Measurements from ENCODE around the gene CHRNB4. TPM values are rescaled to one million over a fixed set of nuclear protein-coding genes. Genes with fewer than 3 reads are reported as not detected.
"Not testable (repeated sequence)": the region's sequence is repeated elsewhere in the genome, so short reads cannot be mapped to it uniquely, and the experiment has no call there.

CHRNB4 gene
- total RNA-seq = not detected in 2 replicates

GRCh38 chr15:78641102-78641748 lies at the start of gene CHRNB4:
Gene CHRNB4, minus strand, starts transcription at chr15:78641210. Its CDS starts 77 bp downstream, at chr15:78641133.
- no peak for DNase-seq (ENCODE audit: low read depth in 2 of 2)

GRCh38 chr15:78689626-78690025 lies 48.6 kb upstream of the CHRNB4 start:
- DNase-seq (ENCODE audit: low read depth in 2 of 2) = no peak

DNA sequence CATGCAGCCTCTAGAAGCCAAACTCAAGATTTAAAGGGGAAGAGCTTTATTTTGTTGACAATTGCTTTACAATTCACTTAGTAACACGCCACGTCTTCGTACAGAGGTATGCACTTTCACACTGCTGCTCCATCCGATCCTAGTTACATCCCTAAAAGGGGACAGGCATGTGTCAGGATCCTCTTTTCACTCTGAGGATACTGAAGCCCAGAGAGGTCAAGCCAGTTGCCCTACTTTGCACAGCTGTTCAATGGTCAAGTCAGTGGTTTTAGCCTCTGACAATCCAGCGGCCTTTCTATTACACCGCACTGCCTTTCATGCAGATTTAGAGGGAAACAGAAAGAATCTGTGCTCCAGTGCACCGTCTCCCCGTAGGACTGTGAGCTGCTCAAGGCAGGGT lies 44.9 kb upstream of the CHRNB4 start:
- no peak for DNase-seq (ENCODE audit: low read depth in 2 of 2)

GRCh38 chr15:78685159-78685921 lies 44.3 kb upstream of the CHRNB4 start:
- DNase-seq (ENCODE audit: low read depth in 2 of 2) = no peak

- peak in 1 of 2 donors; percentile 14 for DNase-seq (ENCODE audit: low read depth in 2 of 2)
These were observed 43.6 kb upstream of the CHRNB4 start for GRCh38 chr15:78684657-78685056.

DNA sequence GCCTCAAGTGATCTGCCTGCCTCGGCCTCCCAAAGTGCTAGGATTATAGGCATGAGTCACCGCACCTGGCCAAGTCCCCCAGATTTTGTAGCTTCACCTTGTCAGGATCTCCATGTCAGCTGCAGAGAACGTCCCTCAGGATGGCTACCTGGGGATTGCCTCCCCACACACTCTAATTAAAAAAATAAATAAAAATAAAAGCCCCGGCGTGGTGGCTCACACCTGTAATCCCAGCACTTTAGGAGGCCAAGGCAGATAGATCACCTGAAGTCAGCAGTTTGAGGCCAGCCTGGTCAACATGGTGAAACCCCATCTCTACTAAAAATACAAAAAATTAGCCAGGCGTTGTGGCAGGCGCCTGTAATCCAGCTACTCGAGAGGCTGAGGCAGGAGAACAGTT lies 42.6 kb upstream of the CHRNB4 start:
- not testable (repeated sequence) for DNase-seq (ENCODE audit: low read depth in 2 of 2)

DNA sequence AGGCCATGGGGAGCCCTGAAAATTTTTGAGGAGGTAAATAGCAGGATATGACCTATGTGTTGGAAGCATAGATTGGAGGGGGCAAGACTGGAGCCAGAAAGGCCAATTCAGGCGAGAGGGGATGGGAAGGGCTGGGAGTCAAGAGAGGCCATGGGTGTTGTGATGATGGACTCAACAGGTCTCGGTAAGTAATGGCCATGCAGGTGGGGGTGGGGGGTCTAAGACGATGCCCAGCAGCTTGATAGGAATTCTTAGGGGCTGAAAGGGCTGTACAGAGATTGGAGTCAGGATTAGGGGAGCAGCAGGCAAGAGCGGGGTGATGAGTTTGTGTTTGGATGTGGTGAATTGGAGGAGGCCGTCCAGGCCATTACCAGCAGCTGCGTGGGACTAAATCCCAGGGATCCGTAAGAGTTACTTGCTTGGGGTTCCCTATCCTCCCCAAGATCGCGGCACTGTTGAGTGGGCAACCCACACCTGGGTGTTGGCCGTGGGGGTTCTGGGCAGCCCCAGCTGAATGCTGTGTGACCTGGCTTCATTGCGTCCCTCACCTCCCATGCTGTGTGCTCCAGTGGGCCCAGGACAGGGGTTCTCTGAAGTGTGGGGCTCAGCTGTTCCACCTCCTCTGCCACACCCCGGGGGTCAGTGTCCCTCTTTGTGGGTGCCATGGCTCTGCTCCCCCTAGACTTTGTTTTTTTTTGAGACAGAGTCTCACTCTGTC lies 41.8 kb upstream of the CHRNB4 start:
- DNase-seq (ENCODE audit: low read depth in 2 of 2) = no peak

DNA sequence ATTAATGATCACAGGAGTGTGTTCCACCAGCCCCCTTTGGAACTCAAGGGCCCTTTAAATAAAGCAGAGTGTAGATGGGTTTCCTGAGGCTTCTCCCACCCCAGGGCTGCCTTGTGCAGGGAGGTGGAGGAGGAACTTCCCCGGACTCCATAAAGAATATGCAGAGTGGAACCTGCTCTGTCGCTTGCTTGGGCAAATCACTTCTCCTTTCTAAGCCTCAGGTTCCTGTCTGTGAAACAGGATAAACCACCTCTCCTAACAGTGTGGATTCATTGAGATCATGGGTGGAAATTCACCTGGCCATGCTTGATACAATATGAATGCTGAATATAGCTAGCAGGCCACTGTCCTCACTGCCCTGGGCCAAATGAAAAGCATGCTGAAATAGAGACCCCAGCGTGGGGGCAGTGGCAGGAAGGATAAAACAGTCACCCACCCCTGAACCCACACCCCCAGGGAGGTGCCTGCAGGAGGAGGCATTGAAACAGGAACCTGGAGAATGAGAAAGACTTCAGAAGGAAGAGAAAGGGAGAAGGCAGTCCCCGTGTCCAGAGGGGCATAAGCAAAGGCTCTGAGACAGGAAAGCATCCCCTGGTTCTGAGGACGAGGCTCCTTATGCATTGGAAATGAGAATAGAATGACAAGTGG lies 41.1 kb upstream of the CHRNB4 start:
- no peak for DNase-seq (ENCODE audit: low read depth in 2 of 2)

GRCh38 chr15:78681281-78682003 lies 40.4 kb upstream of the CHRNB4 start:
- DNase-seq (ENCODE audit: low read depth in 2 of 2) = no peak

GRCh38 chr15:78680431-78681075 lies 39.5 kb upstream of the CHRNB4 start:
- DNase-seq (ENCODE audit: low read depth in 2 of 2) = no peak

DNA sequence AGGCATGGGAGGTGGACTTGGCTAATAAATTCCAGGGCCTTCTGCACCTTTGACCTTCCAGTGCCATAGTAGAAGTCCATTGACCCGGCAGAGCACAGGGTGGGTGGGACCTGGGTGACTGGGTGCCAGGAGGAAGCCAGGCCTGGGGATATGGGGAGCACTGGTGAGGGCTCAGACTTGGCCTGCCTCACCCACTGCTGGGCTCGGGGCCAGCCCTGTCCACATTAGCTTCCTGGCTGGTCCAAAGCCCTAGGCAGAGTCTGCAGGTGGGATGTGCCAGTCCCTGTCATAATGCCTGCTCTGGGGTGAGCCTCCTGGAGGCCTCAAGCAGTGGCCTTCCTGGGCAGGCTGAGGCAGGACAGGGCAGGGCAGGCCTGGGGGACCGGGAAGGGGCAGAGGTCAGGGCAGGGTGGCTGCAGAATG lies 38.1 kb upstream of the CHRNB4 start:
- DNase-seq (ENCODE audit: low read depth in 2 of 2) = no peak

DNA sequence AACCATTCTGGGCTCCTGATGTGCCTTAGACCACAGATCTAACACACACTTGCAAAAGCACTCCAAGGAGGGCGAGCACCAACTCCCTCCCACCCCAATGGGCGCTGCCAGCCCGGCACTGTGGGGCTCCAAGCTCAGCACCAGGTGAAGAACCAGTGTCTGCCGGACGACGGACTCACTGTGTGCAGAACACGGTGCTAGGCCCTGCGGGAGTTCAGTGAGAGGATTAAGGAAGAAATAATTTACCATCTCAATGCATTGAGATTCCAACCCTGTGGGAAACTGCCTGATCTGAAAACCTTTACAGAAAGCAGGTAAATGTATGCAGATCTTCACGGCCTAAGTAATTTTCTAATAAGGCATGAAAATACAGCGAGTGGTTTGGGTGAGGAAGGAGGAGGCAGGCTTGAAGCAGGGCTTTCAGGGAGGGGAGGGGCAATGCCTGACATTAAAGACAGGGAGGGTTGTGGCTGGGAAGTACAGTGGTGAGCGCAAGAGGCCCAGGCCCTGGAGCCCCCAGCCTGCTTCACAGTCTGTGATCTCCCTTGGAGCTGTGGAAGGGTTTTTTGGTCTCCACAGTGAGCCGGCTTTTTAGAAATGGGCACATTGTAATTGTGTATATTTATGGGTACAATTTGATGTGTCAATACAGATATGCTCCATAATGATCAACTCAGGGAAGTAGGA lies 35.6 kb upstream of the CHRNB4 start:
- no peak for DNase-seq (ENCODE audit: low read depth in 2 of 2)

- DNase-seq (ENCODE audit: low read depth in 2 of 2) = no peak
These were observed 34.8 kb upstream of the CHRNB4 start for GRCh38 chr15:78675617-78676360.

DNA sequence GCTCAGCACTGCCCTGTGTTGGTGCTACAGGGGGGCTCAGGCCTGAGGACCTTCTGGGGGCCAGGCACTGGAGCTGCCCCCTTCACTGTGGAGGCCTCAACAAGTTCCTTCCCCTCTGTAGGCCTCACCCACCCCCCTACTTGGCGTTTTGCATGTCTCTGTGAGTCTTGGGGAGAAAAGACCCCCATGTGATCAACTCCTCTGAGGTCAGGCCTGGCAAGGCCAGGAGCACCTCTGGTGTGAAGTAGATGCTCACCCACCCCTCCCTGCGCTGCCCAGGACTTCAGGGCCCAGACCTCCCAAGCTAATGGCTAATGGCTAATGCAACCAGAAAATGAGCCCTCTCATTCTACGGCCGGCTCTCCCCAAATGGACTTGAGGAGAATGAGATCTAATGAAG lies 34.2 kb upstream of the CHRNB4 start:
- no peak for DNase-seq (ENCODE audit: low read depth in 2 of 2)

DNA sequence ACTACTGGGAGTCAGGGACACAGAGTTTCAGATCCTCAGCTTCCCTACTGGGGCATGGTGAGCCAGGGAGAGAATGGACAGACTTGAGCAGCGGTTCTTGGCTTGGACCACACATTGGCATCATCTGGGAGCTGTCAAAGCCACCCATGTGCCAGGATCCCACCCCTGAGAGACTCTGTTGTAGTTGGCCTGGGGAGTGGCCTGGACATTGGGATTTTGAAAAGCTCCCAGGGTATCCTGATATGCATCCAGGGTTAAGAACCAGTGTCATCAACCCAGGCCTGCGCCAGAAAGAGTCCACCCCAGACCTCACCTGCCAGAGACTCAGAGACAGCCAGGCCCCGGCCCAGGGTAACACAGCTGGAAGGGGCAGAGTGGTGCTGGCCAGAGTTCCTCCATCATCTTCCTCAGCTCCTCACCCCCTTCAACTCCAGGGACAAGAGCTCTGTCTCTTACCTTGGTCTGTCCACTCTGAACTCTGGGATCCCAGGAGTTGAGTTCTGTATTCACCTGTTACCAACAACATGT lies 33.0 kb upstream of the CHRNB4 start:
- no peak for DNase-seq (ENCODE audit: low read depth in 2 of 2)

GRCh38 chr15:78673476-78673875 lies 32.5 kb upstream of the CHRNB4 start:
- DNase-seq (ENCODE audit: low read depth in 2 of 2) = no peak

GRCh38 chr15:78672285-78673014 lies 31.4 kb upstream of the CHRNB4 start:
- DNase-seq (ENCODE audit: low read depth in 2 of 2) = no peak

DNA sequence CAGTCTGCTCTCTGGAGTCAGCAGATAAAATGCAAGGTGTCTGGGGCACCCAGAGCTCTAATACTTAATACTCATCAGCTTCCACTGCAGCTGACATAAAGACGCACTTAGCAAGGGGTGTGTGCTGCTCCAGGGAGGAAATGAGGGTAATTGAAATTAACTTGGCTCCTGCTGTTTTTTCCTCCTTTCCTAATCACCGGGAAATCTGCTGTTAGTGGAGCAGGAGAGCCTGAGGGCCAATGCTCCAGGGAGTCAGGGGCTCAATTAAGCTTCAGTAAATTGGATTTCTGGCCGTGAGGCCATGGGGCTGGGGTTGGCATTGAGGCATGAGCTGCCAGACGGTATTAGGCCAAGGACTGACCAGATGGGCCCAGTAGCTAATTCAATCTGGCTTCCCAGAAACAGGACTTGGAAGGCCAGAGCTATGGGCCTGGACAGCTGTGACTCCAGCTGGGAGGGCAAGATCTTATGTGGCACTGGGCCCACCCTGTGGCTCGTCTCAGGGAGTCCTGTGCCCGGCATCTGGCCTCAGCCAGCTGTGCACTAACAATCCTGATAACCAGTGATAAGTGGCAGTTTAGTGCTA lies 30.7 kb upstream of the CHRNB4 start:
- no peak for DNase-seq (ENCODE audit: low read depth in 2 of 2)
